BJ (cell line): ENCODE measurements around the gene ZNF521. TPM values are rescaled to one million over a fixed set of nuclear protein-coding genes. Genes with fewer than 3 reads are reported as not detected.

Experiments
- CTCF ChIA-PET: fragments of 350-600 bp; formaldehyde crosslinking; extraction: SDS; loops from one replicate; lab custom pipeline; 2021; ENCODE audit warnings: antibody characterized with exemption, inconsistent platforms; lab: Yijun Ruan, JAX
- POLR2A ChIA-PET: fragments of 300-600 bp; sonication (Branson Sonifier 250); formaldehyde crosslinking; extraction: SDS; loops from one replicate; lab custom pipeline; 2021; ENCODE audit warnings: antibody characterized with exemption; lab: Charles Lee
- DNase-seq: peaks from one replicate; pipeline ENCODE4 v3.0.0-alpha.2; 2011; ENCODE audit warnings: low read depth
- H3K27me3 ChIP-seq: 2 replicates; pipeline ENCODE4 v1.6.0; 2011; ENCODE audit warnings: low read length; ENCODE audit not compliant: control insufficient read depth, insufficient read depth
- H3K36me3 ChIP-seq: 2 replicates; pipeline ENCODE4 v1.5.1; 2011; ENCODE audit warnings: low read length; ENCODE audit not compliant: control insufficient read depth, insufficient read depth
- H3K4me3 ChIP-seq: 2 replicates; pipeline ENCODE4 v1.5.1; 2011; ENCODE audit warnings: low read depth, mild to moderate bottlenecking, control low read depth, low read length
- polyA plus RNA-seq: library from polyadenylated mRNA; depleted of rRNA; stranded (reverse); fragments of >200 nt; gene quantifications from 2 replicates; pipeline ENCODE4 v1.2.3, GENCODE V29; 2011
- TF ChIP-seq, protein P1 (sequence below): IDR thresholded peaks from 2 replicates; pipeline ENCODE4 v1.5.1; 2011; ENCODE audit warnings: low read depth, mild to moderate bottlenecking, control low read depth, inconsistent platforms, low read length, moderate library complexity; ENCODE audit not compliant: insufficient read depth

Gene ZNF521
- polyA plus RNA-seq, 1 experiment = 29.3 TPM

DNA sequence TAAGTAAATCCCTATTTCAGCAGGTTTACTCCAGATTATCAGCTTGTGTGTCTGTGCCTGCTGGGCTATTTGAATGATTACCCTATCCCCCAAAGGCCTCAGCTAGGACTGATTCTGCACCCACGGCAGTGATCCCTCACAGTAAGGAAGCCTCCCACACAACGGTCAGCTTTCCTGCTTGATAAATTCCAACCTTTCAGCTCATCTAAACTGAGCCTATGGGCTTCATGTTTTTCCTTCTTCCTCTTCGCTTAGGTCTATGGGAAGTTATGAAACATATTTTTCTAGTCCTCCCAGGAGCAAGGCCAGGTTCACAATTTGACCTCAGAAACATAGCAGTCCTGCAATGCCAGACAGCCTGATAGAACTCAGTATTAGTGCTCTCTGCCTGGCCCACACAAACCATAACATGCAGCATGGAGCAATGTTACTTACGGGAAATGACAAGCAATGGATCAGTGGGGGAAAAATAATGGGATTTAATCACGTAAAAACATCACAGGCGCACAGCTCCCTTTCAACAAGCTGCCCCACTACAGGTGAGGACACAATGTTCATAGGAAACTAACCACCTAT is 170.9 kb downstream of the ZNF521 start:
- Histone ChIP-seq H3K36me3 (no peaks in the 10 kb centered on the region), H3K4me3 (no peak overlapping the region), H3K27me3 (no peaks in the 10 kb centered on the region)
- ChIA-PET CTCF (no interaction called here), POLR2A (no interaction called here)
- TF ChIP-seq, protein P1, sequence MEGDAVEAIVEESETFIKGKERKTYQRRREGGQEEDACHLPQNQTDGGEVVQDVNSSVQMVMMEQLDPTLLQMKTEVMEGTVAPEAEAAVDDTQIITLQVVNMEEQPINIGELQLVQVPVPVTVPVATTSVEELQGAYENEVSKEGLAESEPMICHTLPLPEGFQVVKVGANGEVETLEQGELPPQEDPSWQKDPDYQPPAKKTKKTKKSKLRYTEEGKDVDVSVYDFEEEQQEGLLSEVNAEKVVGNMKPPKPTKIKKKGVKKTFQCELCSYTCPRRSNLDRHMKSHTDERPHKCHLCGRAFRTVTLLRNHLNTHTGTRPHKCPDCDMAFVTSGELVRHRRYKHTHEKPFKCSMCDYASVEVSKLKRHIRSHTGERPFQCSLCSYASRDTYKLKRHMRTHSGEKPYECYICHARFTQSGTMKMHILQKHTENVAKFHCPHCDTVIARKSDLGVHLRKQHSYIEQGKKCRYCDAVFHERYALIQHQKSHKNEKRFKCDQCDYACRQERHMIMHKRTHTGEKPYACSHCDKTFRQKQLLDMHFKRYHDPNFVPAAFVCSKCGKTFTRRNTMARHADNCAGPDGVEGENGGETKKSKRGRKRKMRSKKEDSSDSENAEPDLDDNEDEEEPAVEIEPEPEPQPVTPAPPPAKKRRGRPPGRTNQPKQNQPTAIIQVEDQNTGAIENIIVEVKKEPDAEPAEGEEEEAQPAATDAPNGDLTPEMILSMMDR = no peak
- DNase-seq = no peak

DNA sequence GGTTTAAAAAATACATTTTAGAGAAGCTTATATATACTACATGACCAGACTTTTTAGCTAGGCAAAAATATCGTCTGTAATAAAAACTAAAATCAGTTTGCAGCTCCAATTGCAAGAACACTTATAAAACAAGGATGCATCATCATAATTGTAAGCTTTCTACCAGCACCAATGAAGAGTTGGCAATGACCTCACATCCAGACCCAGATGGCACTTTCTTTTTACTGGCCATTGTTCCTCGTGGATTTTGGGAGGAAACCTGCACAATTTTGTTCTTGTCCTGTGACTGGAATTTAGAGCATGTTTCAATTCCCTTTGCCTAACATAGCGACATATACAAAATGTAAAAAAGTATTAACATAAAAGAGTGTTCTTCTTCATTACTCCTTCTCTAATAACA is 174.3 kb downstream of the ZNF521 start:
- ChIA-PET CTCF (interaction anchor here (1.2 kb wide), 1 partner anchor 11 kb away, joined by 3 read pairs; no protein-coding TSS in a partner anchor), POLR2A (no interaction called here)
- Histone ChIP-seq H3K4me3 (no peak overlapping the region), H3K36me3 (no peaks in the 10 kb centered on the region), H3K27me3 (no peaks in the 10 kb centered on the region)
- TF ChIP-seq, protein P1 = no peak
- no peak for DNase-seq

DNA sequence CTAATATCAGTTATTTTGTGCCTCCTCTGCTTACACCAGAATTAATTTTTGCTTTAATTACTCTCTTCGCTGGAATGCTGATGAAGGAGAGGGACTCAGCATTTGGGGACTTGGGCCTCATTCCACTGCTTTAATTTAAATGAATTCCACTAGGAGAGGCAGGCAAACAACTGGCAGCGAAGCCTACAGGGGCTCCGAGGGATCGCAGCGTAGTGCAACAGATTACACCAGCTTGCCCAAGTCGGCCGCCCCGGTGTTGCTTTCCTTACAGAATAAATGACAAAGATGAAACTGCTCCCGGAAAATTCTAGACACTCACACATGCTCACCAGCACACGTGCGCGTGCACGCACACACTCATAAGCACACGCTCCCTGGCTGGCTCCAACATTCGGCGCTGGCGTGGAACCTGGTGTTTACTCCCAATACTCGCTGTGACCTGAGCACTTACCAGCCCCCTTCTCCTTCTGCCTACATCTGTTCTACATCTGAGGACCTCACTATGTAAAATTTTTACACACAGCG is 175.4 kb downstream of the ZNF521 start:
- Histone ChIP-seq H3K36me3 (no peaks in the 10 kb centered on the region), H3K27me3 (no peaks in the 10 kb centered on the region), H3K4me3 (no peak overlapping the region)
- CTCF ChIA-PET = no interaction called here
- POLR2A ChIA-PET = no interaction called here
- DNase-seq = no peak
- TF ChIP-seq, protein P1 = no peak

DNA sequence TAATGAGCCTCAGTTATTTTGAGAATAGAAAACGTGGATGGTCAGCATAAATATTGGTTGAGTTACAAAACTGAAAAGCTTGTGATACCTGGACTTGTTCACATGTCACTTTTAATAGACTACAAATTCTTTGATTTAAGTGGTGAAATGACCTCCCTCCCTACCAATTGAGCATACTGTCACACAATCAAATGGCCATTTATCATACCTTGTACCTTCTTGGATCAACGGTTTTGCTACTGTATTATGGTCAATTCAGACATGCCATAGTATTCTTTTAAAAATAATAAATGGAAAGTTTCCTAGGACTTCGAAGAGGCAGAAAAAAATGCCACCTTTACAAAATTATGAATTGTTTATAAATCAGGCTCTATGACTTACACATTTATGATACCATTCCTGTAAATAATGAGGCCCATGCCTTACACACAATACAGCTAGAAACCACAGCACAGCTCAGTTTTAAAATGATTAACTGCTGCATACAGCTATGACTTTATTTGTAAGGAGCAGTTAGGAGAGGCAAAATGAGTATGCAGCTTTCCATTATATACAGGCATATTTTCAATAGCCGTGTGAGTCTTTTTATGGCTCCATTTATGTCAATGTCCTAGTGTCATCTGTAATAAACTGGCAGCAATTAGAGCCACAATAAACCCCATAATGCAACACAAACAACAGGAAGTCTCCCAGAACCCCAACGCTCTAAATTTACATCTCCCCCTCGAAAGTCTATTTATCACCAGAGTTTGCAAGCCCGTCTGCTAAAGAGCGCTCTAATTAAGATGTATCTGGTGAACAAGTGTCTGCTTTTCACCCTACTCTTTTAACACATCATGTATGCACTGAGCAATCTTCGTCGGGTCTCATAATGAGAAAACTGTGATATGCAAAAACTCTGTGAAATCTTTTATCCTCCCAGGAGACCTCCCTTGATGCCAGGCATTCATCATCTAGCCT is 176.1 kb downstream of the ZNF521 start:
- H3K36me3 ChIP-seq = no peaks in the 10 kb centered on the region
- ChIA-PET CTCF (no interaction called here), POLR2A (no interaction called here)
- TF ChIP-seq, protein P1 = no peak
- no peak for DNase-seq
- H3K27me3 ChIP-seq = no peaks in the 10 kb centered on the region
- no peak overlapping the region for H3K4me3 ChIP-seq

DNA sequence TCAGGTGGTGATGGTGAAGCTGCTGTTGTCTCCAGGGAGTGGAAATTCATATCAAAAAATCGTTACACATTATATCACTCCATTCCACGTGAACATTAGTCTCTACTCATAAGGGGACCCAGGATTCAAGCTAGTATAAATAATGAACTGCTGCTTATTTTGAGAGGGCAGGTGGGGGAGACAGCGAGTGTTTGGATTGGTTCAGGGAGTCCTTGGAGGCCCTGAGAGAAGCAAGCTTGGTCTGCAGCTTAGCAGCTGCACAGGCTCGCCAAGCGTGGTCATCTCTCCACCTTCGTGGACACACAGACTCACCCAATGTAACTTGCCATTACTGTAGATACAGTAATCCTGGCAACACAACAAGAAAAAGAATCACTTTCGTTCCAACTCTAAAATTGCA is 177.6 kb downstream of the ZNF521 start:
- DNase-seq = no peak
- Histone ChIP-seq H3K27me3 (no peaks in the 10 kb centered on the region), H3K36me3 (no peaks in the 10 kb centered on the region), H3K4me3 (no peak overlapping the region)
- TF ChIP-seq, protein P1 = no peak
- CTCF ChIA-PET = no interaction called here
- POLR2A ChIA-PET = no interaction called here
